Activated naive CD4-positive, alpha-beta T cell treated with anti-CD3 and anti-CD28 coated beads, Interleukin-2, amount 10 ng/mL, durations not matched to agents 7 days and 5 days (primary cell): ENCODE results near the gene PIP4K2C.

ENCODE experiments used
- CTCF ChIA-PET: fragments of 350-600 bp; sonication (Branson Sonifier 250); formaldehyde crosslinking; loops from one replicate; lab custom pipeline; 2021; ENCODE audit warnings: antibody characterized with exemption; lab: Charles Lee
- DNase-seq: peaks from one replicate; pipeline ENCODE4 v3.0.0-alpha.2; 2020
- H3K27ac Mint-ChIP-seq: one replicate; pipeline ENCODE4 v1.8.0; 2021; ENCODE audit warnings: mild to moderate bottlenecking, moderate library complexity, mixed read lengths
- H3K27me3 Mint-ChIP-seq: one replicate; pipeline ENCODE4 v1.8.0; 2021; ENCODE audit warnings: mild to moderate bottlenecking, mixed read lengths
- H3K36me3 Mint-ChIP-seq: one replicate; pipeline ENCODE4 v1.8.0; 2021; ENCODE audit warnings: mixed read lengths
- H3K4me1 Mint-ChIP-seq: one replicate; pipeline ENCODE4 v1.8.0; 2021; ENCODE audit warnings: mixed read lengths
- H3K4me3 Mint-ChIP-seq: one replicate; pipeline ENCODE4 v1.8.0; 2021; ENCODE audit warnings: mild to moderate bottlenecking, moderate library complexity, mixed read lengths
- H3K9me3 Mint-ChIP-seq: one replicate; pipeline ENCODE4 v1.8.0; 2021; ENCODE audit warnings: mixed read lengths

Gene PIP4K2C

GRCh38 chr12:57604454-57604991 is 13.5 kb downstream of the PIP4K2C start, which contains the start of gene DTX3:
TSS of gene DTX3 (plus strand) at chr12:57604824. CDS start at chr12:57606518, 1,694 bp downstream.
- Mint-ChIP-seq H3K27ac (peak within 1 kb of the TSS; percentile 79), H3K4me1 (peaks cover 22% of the 10 kb centered on the region), H3K4me3 (peak within 1 kb of the TSS; percentile 77), H3K36me3 (peaks cover 26% of the 10 kb centered on the region), H3K9me3 (no peaks in the 10 kb centered on the region), H3K27me3 (peaks cover 26% of the 10 kb centered on the region)
- peak; percentile 65 for DNase-seq
- CTCF ChIA-PET, result interaction anchor here (1.5 kb wide), 1 partner anchor 21 kb away, joined by 6 read pairs; no protein-coding TSS in a partner anchor

GRCh38 chr12:57604992-57605810 is 14.2 kb downstream of the PIP4K2C start:
- H3K4me1 Mint-ChIP-seq, result peaks cover 22% of the 10 kb centered on the region
- no peaks in the 10 kb centered on the region for H3K9me3 Mint-ChIP-seq
- CTCF ChIA-PET, result interaction anchor here (1.5 to 1.9 kb wide), 2 partner anchors 21 to 28 kb away, joined by 6 to 7 read pairs; partner anchors contain the start of gene B4GALNT1
- peak overlapping the region; percentile 77 for H3K4me3 Mint-ChIP-seq
- H3K36me3 Mint-ChIP-seq, result peaks cover 20% of the 10 kb centered on the region
- peak overlapping the region; percentile 79 for H3K27ac Mint-ChIP-seq
- no peak for DNase-seq
- H3K27me3 Mint-ChIP-seq, result peaks cover 33% of the 10 kb centered on the region

- Mint-ChIP-seq H3K4me1 (peaks cover 29% of the 10 kb centered on the region), H3K4me3 (peak overlapping the region; percentile 77), H3K9me3 (no peaks in the 10 kb centered on the region), H3K27ac (no peak overlapping the region), H3K27me3 (peaks cover 40% of the 10 kb centered on the region), H3K36me3 (peaks cover 19% of the 10 kb centered on the region)
- CTCF ChIA-PET, result interaction anchor here (1.5 to 2.4 kb wide), 3 partner anchors 17 to 27 kb away, joined by 5 to 7 read pairs (median 6); partner anchors contain the start of gene B4GALNT1
- DNase-seq, result no peak
These were observed 14.9 kb downstream of the PIP4K2C start for GRCh38 chr12:57605811-57606311.

GRCh38 chr12:57606399-57606798 is 15.4 kb downstream of the PIP4K2C start:
- Mint-ChIP-seq H3K4me1 (peaks cover 30% of the 10 kb centered on the region), H3K27ac (no peak overlapping the region)

GRCh38 chr12:57606821-57607220 is 15.8 kb downstream of the PIP4K2C start:
- H3K4me1 Mint-ChIP-seq, result peaks cover 30% of the 10 kb centered on the region
- no peaks in the 10 kb centered on the region for H3K9me3 Mint-ChIP-seq
- CTCF ChIA-PET, result interaction anchor here (1.9 to 2.6 kb wide), 3 partner anchors 14 to 26 kb away, joined by 5 to 7 read pairs (median 6); partner anchors contain the start of gene B4GALNT1
- H3K36me3 Mint-ChIP-seq, result peaks cover 9% of the 10 kb centered on the region
- no peak for DNase-seq
- no peak overlapping the region for H3K27ac Mint-ChIP-seq
- H3K4me3 Mint-ChIP-seq, result no peak overlapping the region
- peaks cover 49% of the 10 kb centered on the region for H3K27me3 Mint-ChIP-seq

More at GRCh38 chr12:57606399-57606798, 15.4 kb downstream of the PIP4K2C start:
- Mint-ChIP-seq H3K9me3 (no peaks in the 10 kb centered on the region), H3K4me3 (no peak overlapping the region), H3K36me3 (peaks cover 13% of the 10 kb centered on the region), H3K27me3 (peaks cover 45% of the 10 kb centered on the region)
- CTCF ChIA-PET, result interaction anchor here (1.9 to 2.4 kb wide), 2 partner anchors 16 to 27 kb away, joined by 5 to 7 read pairs; partner anchors contain the start of gene B4GALNT1
- no peak for DNase-seq

- no peak for DNase-seq
- no peak overlapping the region for H3K4me3 Mint-ChIP-seq
- H3K27ac Mint-ChIP-seq, result no peak overlapping the region
- peaks cover 33% of the 10 kb centered on the region for H3K4me1 Mint-ChIP-seq
- H3K27me3 Mint-ChIP-seq, result peaks cover 62% of the 10 kb centered on the region
- H3K9me3 Mint-ChIP-seq, result no peaks in the 10 kb centered on the region
- peaks cover 2% of the 10 kb centered on the region for H3K36me3 Mint-ChIP-seq
- CTCF ChIA-PET, result interaction anchor here (1.1 to 2.6 kb wide), 4 partner anchors 12 to 38 kb away, joined by 3 to 9 read pairs (median 6); no protein-coding TSS in a partner anchor
These were observed 17.1 kb downstream of the PIP4K2C start for GRCh38 chr12:57607958-57608663.

GRCh38 chr12:57609101-57609780 is 18.2 kb downstream of the PIP4K2C start:
- Mint-ChIP-seq H3K9me3 (no peaks in the 10 kb centered on the region), H3K4me1 (peaks cover 24% of the 10 kb centered on the region), H3K36me3 (peaks cover 2% of the 10 kb centered on the region), H3K27me3 (peaks cover 73% of the 10 kb centered on the region), H3K27ac (no peak overlapping the region), H3K4me3 (no peak overlapping the region)
- CTCF ChIA-PET, result interaction anchor here (1.1 to 2.6 kb wide), 4 partner anchors 11 to 39 kb away, joined by 3 to 9 read pairs (median 6); no protein-coding TSS in a partner anchor
- no peak for DNase-seq

- CTCF ChIA-PET, result interaction anchor here (1.7 to 2.2 kb wide), 2 partner anchors 11 to 18 kb away, joined by 5 to 7 read pairs; no protein-coding TSS in a partner anchor
- H3K27ac Mint-ChIP-seq, result no peak overlapping the region
- H3K36me3 Mint-ChIP-seq, result peaks cover 2% of the 10 kb centered on the region
- peaks cover 80% of the 10 kb centered on the region for H3K27me3 Mint-ChIP-seq
- DNase-seq, result no peak
- peak overlapping the region; percentile 60 for H3K4me3 Mint-ChIP-seq
- peaks cover 19% of the 10 kb centered on the region for H3K4me1 Mint-ChIP-seq
- no peaks in the 10 kb centered on the region for H3K9me3 Mint-ChIP-seq
These were observed 19.0 kb downstream of the PIP4K2C start for GRCh38 chr12:57609781-57610553.

- H3K36me3 Mint-ChIP-seq, result peaks cover 2% of the 10 kb centered on the region
- no peak for DNase-seq
- peaks cover 80% of the 10 kb centered on the region for H3K27me3 Mint-ChIP-seq
- no peaks in the 10 kb centered on the region for H3K9me3 Mint-ChIP-seq
- peaks cover 14% of the 10 kb centered on the region for H3K4me1 Mint-ChIP-seq
- peak overlapping the region; percentile 60 for H3K4me3 Mint-ChIP-seq
- no peak overlapping the region for H3K27ac Mint-ChIP-seq
- CTCF ChIA-PET, result interaction anchor here (1.7 to 2.2 kb wide), 2 partner anchors 10 to 17 kb away, joined by 5 to 7 read pairs; no protein-coding TSS in a partner anchor
These were observed 19.6 kb downstream of the PIP4K2C start for GRCh38 chr12:57610554-57611107.

- Mint-ChIP-seq H3K27me3 (peaks cover 80% of the 10 kb centered on the region), H3K27ac (no peak within 1 kb of the TSS), H3K36me3 (peaks cover 2% of the 10 kb centered on the region), H3K9me3 (no peaks in the 10 kb centered on the region), H3K4me1 (peaks cover 11% of the 10 kb centered on the region), H3K4me3 (peak within 1 kb of the TSS; percentile 60)
- CTCF ChIA-PET, result interaction anchor here (1.7 to 2.2 kb wide), 2 partner anchors 10 to 16 kb away, joined by 5 to 7 read pairs; no protein-coding TSS in a partner anchor
- DNase-seq, result peak; percentile 66
These were observed 20.3 kb downstream of the PIP4K2C start, which contains the start of gene ARHGEF25 for GRCh38 chr12:57611108-57611826. TSS of gene ARHGEF25 (plus strand) at chr12:57611435. CDS start at chr12:57611895, 460 bp downstream.

- CTCF ChIA-PET, result interaction anchor here (1.7 kb wide), 1 partner anchor 9 kb away, joined by 5 read pairs; no protein-coding TSS in a partner anchor
- Mint-ChIP-seq H3K4me3 (peak overlapping the region; percentile 56), H3K36me3 (peaks cover 2% of the 10 kb centered on the region), H3K27me3 (peaks cover 88% of the 10 kb centered on the region), H3K9me3 (no peaks in the 10 kb centered on the region), H3K4me1 (peaks cover 11% of the 10 kb centered on the region), H3K27ac (no peak overlapping the region)
- peak; percentile 12 for DNase-seq
These were observed 21.1 kb downstream of the PIP4K2C start for GRCh38 chr12:57611827-57612710.
